Ecto neural progenitor cell (in vitro differentiated cells): ENCODE results near the gene PIP5K1B.

ENCODE experiments used
- DNase-seq: peaks from one replicate; pipeline ENCODE4 v3.0.0-alpha.2; 2018; ENCODE audit warnings: low spot score

PIP5K1B gene

GRCh38 chr9:68775003-68775730 is 70.1 kb downstream of the PIP5K1B start:
- DNase-seq = no peak

- DNase-seq = no peak
Observed at GRCh38 chr9:68777070-68777763, 72.2 kb downstream of the PIP5K1B start.

- DNase-seq = no peak
Observed at GRCh38 chr9:68778635-68779034, 73.6 kb downstream of the PIP5K1B start.

GRCh38 chr9:68779558-68780379 is 74.7 kb downstream of the PIP5K1B start:
- DNase-seq = peak; percentile 97

- DNase-seq = no peak
Observed at GRCh38 chr9:68780380-68780712, 75.3 kb downstream of the PIP5K1B start.

GRCh38 chr9:68780720-68781119 is 75.7 kb downstream of the PIP5K1B start:
- DNase-seq = no peak

- no peak for DNase-seq
Observed at GRCh38 chr9:68781928-68782327, 76.9 kb downstream of the PIP5K1B start.

GRCh38 chr9:68782546-68782945 is 77.5 kb downstream of the PIP5K1B start:
- no peak for DNase-seq

- no peak for DNase-seq
Observed at GRCh38 chr9:68785965-68786364, 80.9 kb downstream of the PIP5K1B start.

- no peak for DNase-seq
Observed at GRCh38 chr9:68791169-68791568, 86.1 kb downstream of the PIP5K1B start.

GRCh38 chr9:68793605-68794343 is 88.7 kb downstream of the PIP5K1B start:
- DNase-seq = no peak

- no peak for DNase-seq
Observed at GRCh38 chr9:68794898-68795297, 89.9 kb downstream of the PIP5K1B start.

- no peak for DNase-seq
Observed at GRCh38 chr9:68795411-68795810, 90.4 kb downstream of the PIP5K1B start.

GRCh38 chr9:68797116-68797515 is 92.1 kb downstream of the PIP5K1B start:
- no peak for DNase-seq

- no peak for DNase-seq
Observed at GRCh38 chr9:68798423-68798822, 93.4 kb downstream of the PIP5K1B start.

GRCh38 chr9:68800836-68801235 is 95.8 kb downstream of the PIP5K1B start:
- DNase-seq = no peak

- no peak for DNase-seq
Observed at GRCh38 chr9:68802525-68803015, 97.5 kb downstream of the PIP5K1B start.

GRCh38 chr9:68804911-68805889 is 100.2 kb downstream of the PIP5K1B start:
- DNase-seq = no peak

GRCh38 chr9:68805890-68806517 is 101.0 kb downstream of the PIP5K1B start:
- no peak for DNase-seq

- no peak for DNase-seq
Observed at GRCh38 chr9:68808338-68808890, 103.4 kb downstream of the PIP5K1B start.
